ENCODE results near the gene SNED1. TPM values are rescaled to one million over a fixed set of nuclear protein-coding genes. Genes with fewer than 3 reads are reported as not detected.

The SNED1 gene
- total RNA-seq, 1 experiment from 2014 or later: 2.8 TPM

GRCh38 chr2:241005569-241005968 is 7.2 kb downstream of the SNED1 start:
- H4K20me1 ChIP-seq (ENCODE audit: insufficient read depth): no peaks in the 10 kb centered on the region
- no peak for DNase-seq
- H3K4me3 ChIP-seq: no peak overlapping the region
- peaks cover 11% of the 10 kb centered on the region; the same call in 1 of the 2 replicates for H3F3A ChIP-seq (ENCODE audit: insufficient read depth, low read depth)
- intact Hi-C loops (cut with micrococcal nuclease; ENCODE audit: unreplicated experiment): no loop called here
- H3K27me3 ChIP-seq (ENCODE audit: insufficient read depth, low read depth): peaks cover 5% of the 10 kb centered on the region; the same call in 1 of the 2 replicates
- no peak for TF ChIP-seq EZH2 (IDR thresholded peaks at IDR 0.05; ENCODE audit: low read depth)
- TF ChIP-seq, protein P1, sequence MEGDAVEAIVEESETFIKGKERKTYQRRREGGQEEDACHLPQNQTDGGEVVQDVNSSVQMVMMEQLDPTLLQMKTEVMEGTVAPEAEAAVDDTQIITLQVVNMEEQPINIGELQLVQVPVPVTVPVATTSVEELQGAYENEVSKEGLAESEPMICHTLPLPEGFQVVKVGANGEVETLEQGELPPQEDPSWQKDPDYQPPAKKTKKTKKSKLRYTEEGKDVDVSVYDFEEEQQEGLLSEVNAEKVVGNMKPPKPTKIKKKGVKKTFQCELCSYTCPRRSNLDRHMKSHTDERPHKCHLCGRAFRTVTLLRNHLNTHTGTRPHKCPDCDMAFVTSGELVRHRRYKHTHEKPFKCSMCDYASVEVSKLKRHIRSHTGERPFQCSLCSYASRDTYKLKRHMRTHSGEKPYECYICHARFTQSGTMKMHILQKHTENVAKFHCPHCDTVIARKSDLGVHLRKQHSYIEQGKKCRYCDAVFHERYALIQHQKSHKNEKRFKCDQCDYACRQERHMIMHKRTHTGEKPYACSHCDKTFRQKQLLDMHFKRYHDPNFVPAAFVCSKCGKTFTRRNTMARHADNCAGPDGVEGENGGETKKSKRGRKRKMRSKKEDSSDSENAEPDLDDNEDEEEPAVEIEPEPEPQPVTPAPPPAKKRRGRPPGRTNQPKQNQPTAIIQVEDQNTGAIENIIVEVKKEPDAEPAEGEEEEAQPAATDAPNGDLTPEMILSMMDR (conservative IDR thresholded peaks at IDR 0.05): no peak
- ChIA-PET POLR2A (ENCODE audit: unreplicated experiment) (no interaction called here), CTCF (no interaction called here)
- H3K9me3 ChIP-seq (ENCODE audit: insufficient read depth, low read depth): peaks cover 16% of the 10 kb centered on the region
- no TSS peak for BruUV-seq (replicated peaks)
- H3K27ac ChIP-seq: no peak overlapping the region
- H3K79me2 ChIP-seq (ENCODE audit: low read depth): no peaks in the 10 kb centered on the region
- H3K36me3 ChIP-seq (ENCODE audit: low read depth): no peaks in the 10 kb centered on the region
- H3K4me2 ChIP-seq: no peak overlapping the region
- no peaks in the 10 kb centered on the region for H3K9me2 ChIP-seq (ENCODE audit: insufficient read depth)
- peaks cover 15% of the 10 kb centered on the region for H3K4me1 ChIP-seq (replicated peaks; ENCODE audit: insufficient read depth)
- no peak overlapping the region for H2AFZ ChIP-seq

GRCh38 chr2:241006412-241006811 is 8.0 kb downstream of the SNED1 start:
- Histone ChIP-seq H3K9me3 (ENCODE audit: insufficient read depth, low read depth) (peaks cover 16% of the 10 kb centered on the region), H3K79me2 (ENCODE audit: low read depth) (no peaks in the 10 kb centered on the region), H3K36me3 (ENCODE audit: low read depth) (no peaks in the 10 kb centered on the region), H3K27ac (no peak overlapping the region), H3K27me3 (ENCODE audit: insufficient read depth, low read depth) (no peaks in the 10 kb centered on the region), H3K4me1 (replicated peaks; ENCODE audit: insufficient read depth) (peaks cover 17% of the 10 kb centered on the region), H3K4me3 (no peak overlapping the region), H3K4me2 (no peak overlapping the region), H2AFZ (no peak overlapping the region), H3F3A (ENCODE audit: insufficient read depth, low read depth) (peaks cover 12% of the 10 kb centered on the region; the same call in 1 of the 2 replicates), H3K9me2 (ENCODE audit: insufficient read depth) (no peaks in the 10 kb centered on the region), H4K20me1 (ENCODE audit: insufficient read depth) (no peaks in the 10 kb centered on the region)
- CTCF ChIA-PET: no interaction called here
- no peak for DNase-seq
- intact Hi-C loops (cut with micrococcal nuclease; ENCODE audit: unreplicated experiment): no loop called here
- no TSS peak for BruUV-seq (replicated peaks)
- POLR2A ChIA-PET (ENCODE audit: unreplicated experiment): interaction anchor here (0.7 kb wide), 1 partner anchor 20 kb away, joined by 3 read pairs; no protein-coding TSS in a partner anchor
- no peak for TF ChIP-seq EZH2 (IDR thresholded peaks at IDR 0.05; ENCODE audit: low read depth)
- TF ChIP-seq, protein P1 (conservative IDR thresholded peaks at IDR 0.05): no peak

DNA sequence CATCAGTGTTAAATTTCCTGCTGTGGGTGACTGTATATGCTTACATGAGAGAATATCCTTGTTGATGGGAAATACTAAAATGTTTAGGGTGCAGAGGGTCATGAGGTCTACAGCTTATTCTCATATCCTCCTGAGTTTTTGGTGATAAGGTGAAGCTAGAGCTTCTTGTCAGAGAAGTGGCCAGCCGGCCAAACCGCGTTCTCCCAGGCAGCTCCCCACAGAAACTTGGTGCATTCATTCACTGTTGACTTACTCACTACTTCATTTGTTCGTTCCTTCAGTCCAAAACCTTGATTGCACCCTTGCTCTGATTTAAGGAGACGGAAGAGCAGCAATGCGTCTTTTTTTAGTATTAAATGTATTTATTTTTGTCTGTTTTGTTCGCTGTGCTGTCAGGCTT is 8.7 kb downstream of the SNED1 start:
- Histone ChIP-seq H2AFZ (no peak overlapping the region), H3K79me2 (ENCODE audit: low read depth) (no peaks in the 10 kb centered on the region), H3F3A (ENCODE audit: insufficient read depth, low read depth) (peaks cover 12% of the 10 kb centered on the region; the same call in 1 of the 2 replicates), H3K4me2 (no peak overlapping the region), H4K20me1 (ENCODE audit: insufficient read depth) (no peaks in the 10 kb centered on the region), H3K9me2 (ENCODE audit: insufficient read depth) (no peaks in the 10 kb centered on the region), H3K4me1 (replicated peaks; ENCODE audit: insufficient read depth) (peaks cover 17% of the 10 kb centered on the region), H3K36me3 (ENCODE audit: low read depth) (no peaks in the 10 kb centered on the region), H3K4me3 (no peak overlapping the region), H3K27ac (no peak overlapping the region), H3K27me3 (ENCODE audit: insufficient read depth, low read depth) (no peaks in the 10 kb centered on the region), H3K9me3 (ENCODE audit: insufficient read depth, low read depth) (peaks cover 16% of the 10 kb centered on the region)
- ChIA-PET POLR2A (ENCODE audit: unreplicated experiment) (interaction anchor here (0.7 kb wide), 1 partner anchor 21 kb away, joined by 3 read pairs; no protein-coding TSS in a partner anchor), CTCF (no interaction called here)
- no peak for TF ChIP-seq EZH2 (IDR thresholded peaks at IDR 0.05; ENCODE audit: low read depth)
- TF ChIP-seq, protein P1 (conservative IDR thresholded peaks at IDR 0.05): no peak
- intact Hi-C loops (cut with micrococcal nuclease; ENCODE audit: unreplicated experiment): no loop called here
- no peak for DNase-seq
- BruUV-seq (replicated peaks): no TSS peak

All from PC-9 (cell line).